ENCODE results near the gene PPP6R3. TPM values are rescaled to one million over a fixed set of nuclear protein-coding genes. Genes with fewer than 3 reads are reported as not detected.

PPP6R3 gene
- polyA plus RNA-seq, 1 donor (not counting 4 experiments of a cell fraction or from before 2014, with no cell fraction given), result 50.2 TPM

GRCh38 chr11:68545347-68545746 lies 84.8 kb downstream of the PPP6R3 start:
- Histone ChIP-seq H2AFZ (ENCODE audit: control insufficient read depth, low read length) (no peak overlapping the region), H4K20me1 (ENCODE audit: control insufficient read depth, extremely low read depth, insufficient read depth, low read length) (no peaks in the 10 kb centered on the region), H3K9ac (ENCODE audit: control insufficient read depth, extremely low read depth, insufficient read depth, low read length) (no peak overlapping the region), H3K9me3 (ENCODE audit: control insufficient read depth, low read depth, low read length) (no peaks in the 10 kb centered on the region), H3K27ac (ENCODE audit: control insufficient read depth, insufficient read depth, low read length) (no peak overlapping the region), H3K27me3 (ENCODE audit: control insufficient read depth, extremely low read depth, insufficient read depth, low read length) (no peaks in the 10 kb centered on the region), H3K36me3 (ENCODE audit: control insufficient read depth in 2 of 2, extremely low read depth in 1 of 2, insufficient read depth in 2 of 2, low read length in 2 of 2) (peaks cover 8 to 38% of the 10 kb centered on the region in 2 experiments), H3K4me3 (ENCODE audit: control insufficient read depth in 2 of 3, extremely low read depth in 1 of 3, insufficient read depth in 2 of 3, low read depth in 1 of 3, low read length in 3 of 3) (no peak overlapping the region), H3K79me2 (ENCODE audit: control insufficient read depth, insufficient read depth, low read length) (peaks cover 41% of the 10 kb centered on the region), H3K4me2 (ENCODE audit: control insufficient read depth, extremely low read depth, insufficient read depth, low read depth, low read length) (no peak overlapping the region), H3K9me1 (ENCODE audit: control insufficient read depth, extremely low read depth, insufficient read depth, low read length) (peaks cover 3% of the 10 kb centered on the region), H3K4me1 (ENCODE audit: control insufficient read depth, extremely low read depth, insufficient read depth, low read length) (peaks cover 10% of the 10 kb centered on the region)
- DNase-seq (ENCODE audit: low read depth, low spot score), result no peak
- no peak for FAIRE-seq
- dilution Hi-C loops (cut with MboI; ENCODE audit: extremely low pct_ligation_motif_present, low sequenced_read_pairs), result no loop called here
- no peak for TF ChIP-seq CTCF (optimal IDR thresholded peaks at IDR 0.05 in 1 of 3, IDR thresholded peaks at IDR 0.05 in 1 of 3, conservative IDR thresholded peaks at IDR 0.05 in 1 of 3; ENCODE audit: extremely low read depth in 1 of 3, insufficient read depth in 2 of 3, low read length in 3 of 3)
- TF ChIP-seq EZH2 (IDR thresholded peaks at IDR 0.05; ENCODE audit: low read length), result no peak

- Histone ChIP-seq H3K36me3 (ENCODE audit: control insufficient read depth in 2 of 2, extremely low read depth in 1 of 2, insufficient read depth in 2 of 2, low read length in 2 of 2) (peaks cover 8 to 38% of the 10 kb centered on the region in 2 experiments), H3K9ac (ENCODE audit: control insufficient read depth, extremely low read depth, insufficient read depth, low read length) (no peak overlapping the region), H3K27ac (ENCODE audit: control insufficient read depth, insufficient read depth, low read length) (no peak overlapping the region), H3K27me3 (ENCODE audit: control insufficient read depth, extremely low read depth, insufficient read depth, low read length) (no peaks in the 10 kb centered on the region), H2AFZ (ENCODE audit: control insufficient read depth, low read length) (no peak overlapping the region), H3K4me2 (ENCODE audit: control insufficient read depth, extremely low read depth, insufficient read depth, low read depth, low read length) (no peak overlapping the region), H3K4me1 (ENCODE audit: control insufficient read depth, extremely low read depth, insufficient read depth, low read length) (peaks cover 10% of the 10 kb centered on the region), H3K9me3 (ENCODE audit: control insufficient read depth, low read depth, low read length) (no peaks in the 10 kb centered on the region), H4K20me1 (ENCODE audit: control insufficient read depth, extremely low read depth, insufficient read depth, low read length) (no peaks in the 10 kb centered on the region), H3K4me3 (ENCODE audit: control insufficient read depth in 2 of 3, extremely low read depth in 1 of 3, insufficient read depth in 2 of 3, low read depth in 1 of 3, low read length in 3 of 3) (no peak overlapping the region), H3K79me2 (ENCODE audit: control insufficient read depth, insufficient read depth, low read length) (peaks cover 41% of the 10 kb centered on the region), H3K9me1 (ENCODE audit: control insufficient read depth, extremely low read depth, insufficient read depth, low read length) (peaks cover 3% of the 10 kb centered on the region)
- no peak for FAIRE-seq
- DNase-seq (ENCODE audit: low read depth, low spot score), result no peak
- no peak for TF ChIP-seq EZH2 (IDR thresholded peaks at IDR 0.05; ENCODE audit: low read length)
- no peak for TF ChIP-seq CTCF (optimal IDR thresholded peaks at IDR 0.05 in 1 of 3, IDR thresholded peaks at IDR 0.05 in 1 of 3, conservative IDR thresholded peaks at IDR 0.05 in 1 of 3; ENCODE audit: extremely low read depth in 1 of 3, insufficient read depth in 2 of 3, low read length in 3 of 3)
- dilution Hi-C loops (cut with MboI; ENCODE audit: extremely low pct_ligation_motif_present, low sequenced_read_pairs), result no loop called here
Measured at GRCh38 chr11:68545796-68546195, 85.2 kb downstream of the PPP6R3 start.
